Activated effector memory CD4-positive, alpha-beta T cell treated with Interleukin-2 at 50 U/mL for 16 hours (primary cell): ENCODE data around the gene CLIC4.
"Not testable (repeated sequence)": the region's sequence is repeated elsewhere in the genome, so short reads cannot be mapped to it uniquely, and the experiment has no call there.

Source experiments
- DNase-seq: peaks from one replicate; pipeline ENCODE4 v3.0.0-alpha.2; 2020

The CLIC4 gene

GRCh38 chr1:24720152-24720551 lies 25.1 kb upstream of the CLIC4 start:
- no peak for DNase-seq

- DNase-seq: no peak
Measured at GRCh38 chr1:24721533-24721932, 23.7 kb upstream of the CLIC4 start.

DNA sequence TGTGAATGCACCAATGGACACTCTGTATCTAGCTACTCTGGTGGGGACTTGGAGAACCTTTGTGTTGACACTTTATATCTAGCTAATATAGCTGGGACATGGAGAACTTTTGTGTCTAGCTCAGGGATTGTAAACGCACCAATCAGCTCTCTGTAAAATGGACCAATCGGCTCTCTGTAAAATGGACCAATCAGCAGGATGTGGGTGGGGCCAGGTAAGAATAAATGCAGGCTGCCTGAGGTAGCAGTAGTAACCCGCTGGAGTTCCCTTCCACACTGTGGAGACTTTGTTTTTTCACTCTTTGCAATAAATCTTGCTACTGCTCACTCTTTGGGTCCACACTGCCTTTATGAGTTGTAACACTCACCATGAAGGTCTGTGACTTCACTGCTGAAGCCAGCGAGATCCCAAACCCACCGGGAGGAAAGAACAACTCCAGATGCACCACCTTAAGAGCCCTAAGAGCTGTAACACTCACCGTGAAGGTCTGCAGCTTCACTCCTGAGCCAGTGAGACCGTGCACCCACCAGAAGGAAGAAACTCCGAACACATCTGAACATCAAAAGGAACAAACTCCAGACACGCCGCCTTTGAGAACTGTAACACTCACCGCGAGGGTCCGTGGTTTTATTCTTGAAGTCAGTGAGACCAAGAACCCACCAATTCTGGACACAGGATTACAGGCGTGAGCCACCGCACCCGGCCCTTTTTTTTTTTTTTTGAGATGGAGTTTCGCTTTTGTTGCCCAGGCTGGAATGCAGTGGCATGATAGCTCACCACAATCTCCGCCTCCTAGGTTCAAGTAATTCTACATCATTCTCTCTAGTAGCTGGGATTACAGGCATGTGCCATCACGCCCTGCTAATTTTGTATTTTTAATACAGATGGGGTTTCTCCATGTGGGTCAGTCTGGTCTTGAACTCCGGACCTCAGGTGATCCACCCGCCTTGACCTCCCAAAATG lies 22.9 kb upstream of the CLIC4 start:
- not testable (repeated sequence) for DNase-seq

- DNase-seq: no peak
Measured at GRCh38 chr1:24724345-24725208, 20.7 kb upstream of the CLIC4 start.

DNA sequence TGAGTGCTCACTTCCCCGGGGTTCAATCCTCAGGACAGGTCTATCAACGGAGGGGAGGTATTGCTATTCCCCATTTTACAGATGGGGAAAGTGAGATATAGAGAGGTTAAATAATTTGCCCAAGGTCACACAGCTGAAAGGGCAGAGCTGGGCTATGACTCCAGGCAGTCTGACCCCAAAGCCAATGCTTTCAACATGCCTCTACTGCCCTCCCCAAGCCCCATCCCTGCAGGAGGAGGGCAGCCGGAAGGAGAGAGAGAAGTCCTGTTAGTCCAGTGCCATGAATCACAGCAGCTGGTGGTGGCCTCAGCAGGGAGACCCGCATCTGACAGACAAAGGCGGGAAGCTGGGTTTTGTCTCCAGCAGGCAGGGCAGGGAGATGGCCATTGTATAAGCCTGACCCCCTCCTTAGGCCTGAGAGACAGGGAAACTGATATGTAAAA lies 20.0 kb upstream of the CLIC4 start:
- no peak for DNase-seq

- DNase-seq: no peak
Measured at GRCh38 chr1:24726741-24727140, 18.5 kb upstream of the CLIC4 start.

GRCh38 chr1:24727501-24728216 lies 17.6 kb upstream of the CLIC4 start:
- no peak for DNase-seq

DNA sequence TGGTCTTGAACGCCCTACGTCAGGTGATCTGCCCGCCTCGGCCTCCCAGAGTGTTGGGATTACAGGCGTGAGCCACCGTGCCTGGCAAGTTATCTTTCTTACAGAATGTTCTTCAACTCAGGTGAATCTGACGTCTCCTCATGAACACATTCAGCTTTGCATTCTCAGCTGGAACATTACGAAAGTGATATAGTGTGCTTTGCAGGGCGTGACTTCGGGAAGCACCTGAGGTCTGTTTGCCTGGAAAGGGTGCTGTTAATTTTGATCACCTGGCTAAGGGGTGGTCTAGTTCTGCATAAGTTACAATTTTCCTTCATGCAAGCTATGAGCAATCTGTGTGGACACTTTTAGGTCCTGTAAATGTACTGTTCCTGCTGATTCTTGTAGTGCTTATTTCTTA lies 16.3 kb upstream of the CLIC4 start:
- no peak for DNase-seq

GRCh38 chr1:24732186-24732885 lies 12.9 kb upstream of the CLIC4 start:
- DNase-seq: no peak

DNA sequence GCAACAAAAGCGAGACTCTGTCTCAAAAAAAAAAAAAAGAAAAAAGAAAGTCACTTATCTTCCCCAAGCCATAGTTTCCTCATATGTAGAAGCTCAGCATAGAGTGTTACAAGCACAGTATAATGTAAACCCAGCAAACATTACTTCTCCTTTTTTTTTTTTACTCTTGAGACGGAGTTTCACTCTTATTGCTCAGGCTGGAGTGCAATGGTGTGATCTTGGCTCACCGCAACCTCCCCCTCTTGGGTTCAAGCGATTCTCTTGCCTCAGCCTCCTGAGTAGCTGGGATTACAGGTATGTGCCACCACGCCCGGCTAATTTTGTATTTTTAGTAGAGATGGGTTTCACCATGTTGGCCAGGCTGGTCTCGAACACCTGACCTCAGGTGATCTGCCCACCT lies 11.9 kb upstream of the CLIC4 start:
- not testable (repeated sequence) for DNase-seq

- no peak for DNase-seq
Measured at GRCh38 chr1:24735156-24735508, 10.1 kb upstream of the CLIC4 start.

DNA sequence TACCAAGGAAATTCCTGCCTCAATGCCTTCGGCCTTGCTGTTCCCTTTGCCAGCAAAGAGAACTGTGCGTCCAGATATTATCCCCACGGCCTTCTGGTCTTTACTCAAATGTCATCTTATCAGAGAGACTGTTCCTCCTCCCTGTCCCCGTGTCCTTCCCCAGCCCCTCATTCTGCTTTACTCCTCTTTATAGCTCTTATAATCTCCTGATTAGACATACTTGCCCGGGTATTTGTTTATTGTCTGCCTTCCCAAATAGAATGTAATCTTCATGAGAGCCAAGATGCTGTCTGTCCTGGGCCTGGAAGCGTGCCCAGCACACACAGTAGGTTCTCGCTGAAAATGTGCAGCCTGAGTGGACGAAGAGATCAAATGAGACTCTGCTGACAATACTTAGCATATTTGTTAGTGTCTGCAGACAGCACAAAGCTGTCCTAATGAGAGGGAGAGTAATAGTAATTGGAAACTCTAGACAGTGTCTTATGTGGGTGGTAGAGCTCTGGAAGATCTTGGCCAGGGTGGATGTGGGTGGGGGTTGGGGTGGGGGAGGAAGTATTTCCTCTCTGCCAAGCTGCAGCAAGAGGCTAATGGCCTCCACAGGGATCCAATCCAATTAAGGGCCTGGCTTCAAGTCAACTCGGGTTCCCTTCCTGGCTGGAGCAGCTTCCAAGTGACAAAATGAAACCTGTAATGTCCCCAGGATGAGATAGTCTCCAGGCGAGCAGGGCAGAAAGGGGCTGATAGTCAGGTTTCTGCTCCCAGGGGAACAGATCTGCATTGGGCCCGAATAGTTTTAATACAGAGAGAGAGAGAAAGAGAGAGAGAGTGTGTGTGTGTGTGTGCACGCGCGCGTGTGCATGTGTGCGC lies 9.5 kb upstream of the CLIC4 start:
- no peak for DNase-seq

DNA sequence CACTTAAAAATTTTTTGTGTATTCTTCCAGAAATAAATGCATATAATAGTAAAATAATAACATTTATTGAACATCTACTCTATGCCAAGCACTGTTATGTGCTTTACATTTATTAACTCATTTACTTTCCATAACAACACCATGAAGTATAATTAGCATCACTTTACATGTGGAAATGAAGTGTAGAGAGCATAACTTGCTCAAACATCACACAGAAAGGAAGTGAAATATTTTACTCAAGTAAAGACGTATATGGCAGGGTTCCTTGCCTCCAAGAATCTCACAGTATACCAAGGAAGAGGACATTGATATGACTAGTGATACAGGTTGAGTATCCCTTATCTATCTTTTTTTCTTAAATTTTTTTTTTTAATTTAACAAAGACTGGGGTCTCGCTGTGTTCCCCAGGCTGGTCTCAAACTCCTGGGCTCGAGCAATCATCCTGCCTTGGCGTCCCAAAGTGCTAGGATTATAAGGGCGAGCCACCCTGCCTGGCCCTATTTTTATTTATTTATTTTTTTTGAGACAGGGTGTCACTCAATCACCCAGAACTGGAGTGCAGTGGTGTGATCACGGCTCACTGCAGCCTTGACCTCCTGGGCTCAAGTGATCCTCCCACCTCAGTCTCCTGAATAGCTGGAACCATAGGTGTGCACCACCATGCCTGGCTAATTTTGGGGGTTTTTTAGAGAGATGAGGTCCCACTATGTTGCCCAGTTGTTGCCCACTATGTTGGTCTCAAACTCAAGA lies 7.7 kb upstream of the CLIC4 start:
- no peak for DNase-seq

GRCh38 chr1:24739241-24739640 lies 6.0 kb upstream of the CLIC4 start:
- DNase-seq: no peak

DNA sequence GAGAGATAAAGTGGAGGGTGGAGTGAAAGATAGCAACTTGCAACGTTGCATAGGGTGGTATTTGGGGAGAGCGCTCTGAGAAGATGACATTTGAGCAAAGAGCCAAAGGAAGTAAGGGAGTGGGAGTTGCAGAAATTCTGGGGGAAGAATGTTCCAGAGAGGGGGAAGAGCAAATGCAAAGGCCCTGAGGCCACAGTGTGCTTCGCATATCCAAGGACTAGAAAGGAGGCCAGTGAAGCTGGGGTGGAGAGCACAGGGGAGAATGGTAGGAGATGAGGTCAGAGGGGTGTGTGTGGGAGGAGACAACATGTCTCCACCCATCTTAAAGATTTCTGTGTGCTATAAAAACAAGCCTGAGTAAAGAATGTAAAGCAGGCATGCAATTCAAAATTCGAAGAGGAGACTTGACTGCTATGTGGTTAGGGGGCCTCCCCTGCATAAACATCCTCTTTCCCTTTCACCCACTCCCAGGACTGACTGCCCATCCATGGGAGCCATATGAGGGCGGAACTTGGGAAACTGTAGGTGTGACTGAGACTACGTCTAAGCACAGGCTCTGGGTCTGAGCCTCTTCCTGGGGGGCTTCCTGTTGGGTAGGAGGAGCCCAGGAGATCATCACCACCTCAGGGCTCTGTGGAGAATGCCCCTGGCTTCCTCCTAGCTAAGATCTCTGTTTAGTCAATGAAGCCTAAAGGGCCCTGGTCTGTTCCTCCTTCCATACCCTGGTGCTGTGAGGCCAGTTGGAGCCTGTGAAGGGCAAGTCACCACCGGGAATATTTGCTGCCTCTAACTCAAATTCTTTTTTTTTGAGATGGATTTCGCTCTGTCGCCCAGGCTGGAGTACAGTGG lies 2.9 kb upstream of the CLIC4 start:
- no peak for DNase-seq

GRCh38 chr1:24743404-24744211 lies 1.6 kb upstream of the CLIC4 start:
- no peak for DNase-seq

- DNase-seq: no peak
Measured at GRCh38 chr1:24745711-24746413, 615 bp downstream of the CLIC4 start.
